Measurements from ENCODE around the gene SELENOO. TPM values are rescaled to one million over a fixed set of nuclear protein-coding genes. Genes with fewer than 3 reads are reported as not detected.

The SELENOO gene
- total and polyA plus RNA-seq, 2 of the 13 experiments (the other 11 are each of a cell fraction or from before 2014, with no cell fraction given) = 14.4 to 19.0 TPM

- TF ChIP-seq ZNF574 (CRISPR knock-in tag; IDR thresholded peaks at IDR 0.05) (peak; percentile 41), ZNF441 (CRISPR knock-in tag; IDR thresholded peaks at IDR 0.05; ENCODE audit: borderline replicate concordance) (no peak), ZNF317 (CRISPR knock-in tag; IDR thresholded peaks at IDR 0.05) (no peak), CHD2 (IDR thresholded peaks at IDR 0.05; ENCODE audit: low read depth, low read length) (no peak), DMTF1 (CRISPR knock-in tag; IDR thresholded peaks at IDR 0.05) (no peak), ZNF782 (CRISPR knock-in tag; IDR thresholded peaks at IDR 0.05; ENCODE audit: borderline replicate concordance) (no peak), ZNF512B (CRISPR knock-in tag; IDR thresholded peaks at IDR 0.05; ENCODE audit: borderline replicate concordance) (no peak), ZNF263 (CRISPR knock-in tag; IDR thresholded peaks at IDR 0.05) (0 out of 2 replicates have a peak, but pooled peaks have one; percentile 14), ZGPAT (CRISPR knock-in tag; IDR thresholded peaks at IDR 0.05) (no peak; the same call in 1 of the 2 replicates), ZNF704 (CRISPR knock-in tag; IDR thresholded peaks at IDR 0.05; ENCODE audit: borderline replicate concordance) (no peak), MXI1 (IDR thresholded peaks at IDR 0.05; ENCODE audit: borderline replicate concordance, low read depth, low read length) (peak; percentile 44; the same call in 1 of the 3 replicates), ZBTB7A (CRISPR knock-in tag; IDR thresholded peaks at IDR 0.05) (peak; percentile 77; the same call in 1 of the 2 replicates), MAFK (conservative IDR thresholded peaks at IDR 0.05 in 1 of 2, IDR thresholded peaks at IDR 0.05 in 1 of 2; ENCODE audit: low read length in 2 of 2) (no peak), ARHGAP35 (CRISPR knock-in tag; IDR thresholded peaks at IDR 0.05; ENCODE audit: borderline replicate concordance) (no peak), SP140L (CRISPR knock-in tag; IDR thresholded peaks at IDR 0.05; ENCODE audit: borderline replicate concordance) (no peak), FOXA1 (IDR thresholded peaks at IDR 0.05) (no peak), FOXA1 (CRISPR knock-in tag; IDR thresholded peaks at IDR 0.05) (no peak)
These were observed 51.6 kb downstream of the SELENOO start (continued) for GRCh38 chr22:50252082-50253045.

All from HepG2 (cell line).